ENCODE data around the gene BABAM2. TPM values are rescaled to one million over a fixed set of nuclear protein-coding genes. Genes with fewer than 3 reads are reported as not detected.

Gene BABAM2
- total and polyA plus RNA-seq, 10 of the 15 experiments (the other 5 are each of a cell fraction or from before 2014, with no cell fraction given), result 30.7 to 59.9 (median 44.5) TPM

GRCh38 chr2:27901234-27901633 is 10.7 kb downstream of the BABAM2 start:
- H3K9me3 ChIP-seq (replicated peaks; ENCODE audit: control insufficient read depth, insufficient read depth, low read length), result no peaks in the 10 kb centered on the region
- in situ Hi-C loops (cut with MboI) (no loop called here), intact Hi-C loops (cut with micrococcal nuclease; ENCODE audit: unreplicated experiment) (no loop called here)
- H4K20me1 ChIP-seq (ENCODE audit: control insufficient read depth, insufficient read depth), result no peaks in the 10 kb centered on the region
- DNase-seq (ENCODE audit: low read depth, low spot score) (no peak), ATAC-seq (no peak), FAIRE-seq (no peak)
- H3K27me3 ChIP-seq (replicated peaks in 1 of 2; ENCODE audit: control insufficient read depth in 2 of 2, insufficient read depth in 2 of 2, low read length in 1 of 2), result no peaks in the 10 kb centered on the region
- no peak overlapping the region for H3K27ac ChIP-seq (ENCODE audit: control insufficient read depth, insufficient read depth)
- H3K79me2 ChIP-seq (ENCODE audit: control insufficient read depth, insufficient read depth, low read length), result no peaks in the 10 kb centered on the region
- no peak overlapping the region for H3K9ac ChIP-seq (ENCODE audit: control insufficient read depth, insufficient read depth, low read length)
- no peaks in the 10 kb centered on the region; a peak in 2 of 4 replicates for H3K36me3 ChIP-seq (ENCODE audit: control insufficient read depth in 2 of 2, insufficient read depth in 2 of 2, low read length in 1 of 2)
- ChIA-PET SMC1A (ENCODE audit: uncharacterized antibody, unreplicated experiment) (no interaction called here), CTCF (no interaction called here), POLR2A (interaction anchor here (0.6 kb wide), 1 partner anchor 11 kb away, joined by 3 read pairs; the partner anchor contains the start of gene RBKS), RAD21 (ENCODE audit: unreplicated experiment) (no interaction called here)
- no peak overlapping the region for H3K4me3 ChIP-seq
- no peaks in the 10 kb centered on the region for H3K4me1 ChIP-seq (ENCODE audit: control insufficient read depth, insufficient read depth, low read length)
- WGBS (ENCODE audit: insufficient coverage, insufficient replicate concordance, low lambda C conversion rate, missing lambda C conversion rate), result 60% methylated on average over 1 of the region's 1 CpG
- no TSS peak for BruUV-seq (replicated peaks)
- H2AFZ ChIP-seq (ENCODE audit: control insufficient read depth, low read depth, low read length), result no peak overlapping the region
- TF ChIP-seq FOXK2 (IDR thresholded peaks at IDR 0.05) (no peak), ZZZ3 (IDR thresholded peaks at IDR 0.05; ENCODE audit: control insufficient read depth, insufficient read length, low read depth) (no peak), ATF3 (IDR thresholded peaks at IDR 0.05; ENCODE audit: borderline replicate concordance, extremely low read depth, low read depth, low read length) (no peak), SKIL (IDR thresholded peaks at IDR 0.05; ENCODE audit: low read depth, poor library complexity, severe bottlenecking) (no peak), HSF1 (IDR thresholded peaks at IDR 0.05; ENCODE audit: low read depth, low read length) (no peak), STAT1 (conservative IDR thresholded peaks at IDR 0.05) (no peak), RBBP5 (conservative IDR thresholded peaks at IDR 0.05) (no peak), SMARCA5 (IDR thresholded peaks at IDR 0.05) (no peak), FOS (IDR thresholded peaks at IDR 0.05; ENCODE audit: borderline replicate concordance, extremely low read depth, insufficient read length) (no peak), ELK1 (IDR thresholded peaks at IDR 0.05; ENCODE audit: low read depth, low read length) (no peak), ZSCAN29 (IDR thresholded peaks at IDR 0.05) (no peak), JUNB (IDR thresholded peaks at IDR 0.05) (no peak)
- no peak overlapping the region for H3K4me2 ChIP-seq (ENCODE audit: control insufficient read depth, insufficient read depth)
